Stimulated activated CD4-positive, alpha-beta T cell treated with anti-CD3 and anti-CD28 coated beads, Interleukin-2, amount 100 ng/mL, for 4 hours (primary cell): ENCODE data around the gene ARL15.

Source experiments
- DNase-seq: peaks from one replicate; pipeline ENCODE4 v3.0.0-alpha.2; 2020; ENCODE audit warnings: low read depth

ARL15 gene

DNA sequence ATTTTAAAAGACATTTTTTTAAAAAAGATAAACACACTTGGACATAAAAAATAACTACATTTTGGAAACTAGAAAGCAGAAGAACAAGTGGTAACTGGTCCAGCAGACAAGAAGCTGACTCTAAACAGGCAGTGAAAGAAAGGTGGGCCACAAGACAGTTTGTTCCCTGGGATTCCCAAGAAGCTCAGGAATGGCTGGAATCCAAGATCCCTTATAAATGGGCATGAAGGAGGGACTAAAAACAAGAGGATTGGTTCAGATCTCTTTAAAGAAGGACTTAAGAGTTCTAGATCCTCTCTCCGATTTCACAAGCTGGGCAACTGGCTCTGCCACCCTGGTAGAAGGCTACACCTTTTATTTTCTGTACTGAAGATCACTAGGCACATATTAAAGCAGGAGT lies 102.8 kb downstream of the ARL15 start:
- DNase-seq = no peak

DNA sequence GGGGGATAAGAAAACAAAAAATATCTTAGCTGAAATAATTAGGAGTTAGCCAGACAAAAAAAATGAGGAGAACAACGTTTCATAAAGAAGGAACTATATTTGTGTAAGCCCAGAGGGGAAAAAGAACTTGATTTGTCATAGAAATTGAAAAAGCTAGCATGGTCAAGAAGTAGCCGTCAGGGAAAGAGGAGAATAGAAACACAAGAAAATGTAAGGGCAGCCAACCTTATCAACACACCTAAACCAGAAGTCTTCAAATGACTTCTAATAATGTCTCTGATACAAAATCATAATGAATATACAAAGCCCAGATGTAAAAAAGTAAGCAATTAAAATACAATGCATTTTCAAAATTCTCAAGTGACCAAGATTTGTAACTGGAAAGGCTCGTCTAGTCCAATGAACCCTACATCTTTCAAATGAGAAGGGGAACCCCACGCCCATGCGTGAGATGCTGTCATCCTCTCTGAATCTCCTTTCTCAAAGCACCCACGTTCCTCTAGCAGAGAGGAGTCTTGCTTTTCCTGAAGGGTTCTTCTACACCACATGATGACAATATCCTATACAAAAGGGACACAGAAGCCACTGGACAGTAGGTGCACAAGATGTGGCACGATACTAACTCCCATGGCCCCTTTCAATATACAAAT lies 103.7 kb downstream of the ARL15 start:
- no peak for DNase-seq

DNA sequence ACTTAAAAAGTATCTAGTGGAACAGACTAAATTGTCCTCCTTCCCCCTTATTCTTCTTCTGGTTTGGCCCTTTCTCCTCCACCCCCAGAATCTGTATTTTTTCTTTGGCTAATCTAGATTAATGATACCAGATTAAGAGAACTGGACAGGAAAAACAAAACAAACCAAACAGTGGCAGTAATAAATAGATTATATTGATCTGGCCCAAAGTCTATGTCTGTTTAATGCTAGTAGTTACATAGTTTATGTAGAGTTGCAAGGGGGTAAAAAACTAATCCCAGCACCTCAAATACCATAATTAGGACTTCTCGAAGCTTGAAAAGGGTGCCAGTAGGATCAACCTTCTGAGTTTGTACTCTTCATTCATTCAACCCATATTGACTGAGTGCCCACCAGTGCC lies 104.5 kb downstream of the ARL15 start:
- no peak for DNase-seq

DNA sequence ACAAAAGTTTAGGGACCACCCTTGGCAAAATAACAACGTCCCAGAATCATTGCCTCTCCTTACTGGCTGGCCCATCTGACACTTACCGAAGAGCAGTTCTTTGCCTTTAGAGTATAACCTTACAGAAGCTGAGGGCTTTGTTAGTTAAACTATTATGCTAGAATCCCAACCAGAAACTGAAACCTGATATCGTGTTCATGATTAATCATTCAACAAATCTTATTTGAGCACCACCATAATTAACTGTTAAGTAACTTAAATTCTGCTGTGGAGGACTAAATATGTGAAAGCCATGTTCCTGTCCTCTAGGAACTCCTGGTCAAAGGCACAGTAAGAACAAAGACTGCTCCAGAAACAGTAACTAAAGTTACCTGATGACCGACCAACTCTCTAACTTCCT lies 104.9 kb downstream of the ARL15 start:
- DNase-seq = no peak

DNA sequence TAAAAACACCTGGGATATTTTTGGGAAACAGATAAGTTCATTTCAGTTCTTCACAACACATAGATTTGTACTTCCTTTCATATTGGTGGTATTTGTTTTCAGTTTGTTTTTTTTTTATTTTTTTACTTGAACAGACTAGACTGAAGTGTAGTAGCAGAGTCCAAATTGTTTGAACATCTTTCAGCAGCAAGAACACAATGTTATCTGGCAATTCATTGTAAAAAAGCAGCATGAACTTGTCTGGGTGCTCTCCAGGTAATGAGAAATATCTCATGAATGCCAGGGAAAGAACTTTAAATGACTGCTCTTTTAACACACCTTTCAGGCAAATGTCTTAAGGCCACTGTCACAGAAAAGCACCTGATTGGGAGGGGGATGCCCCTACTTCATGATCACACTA lies 113.4 kb downstream of the ARL15 start:
- DNase-seq = no peak

DNA sequence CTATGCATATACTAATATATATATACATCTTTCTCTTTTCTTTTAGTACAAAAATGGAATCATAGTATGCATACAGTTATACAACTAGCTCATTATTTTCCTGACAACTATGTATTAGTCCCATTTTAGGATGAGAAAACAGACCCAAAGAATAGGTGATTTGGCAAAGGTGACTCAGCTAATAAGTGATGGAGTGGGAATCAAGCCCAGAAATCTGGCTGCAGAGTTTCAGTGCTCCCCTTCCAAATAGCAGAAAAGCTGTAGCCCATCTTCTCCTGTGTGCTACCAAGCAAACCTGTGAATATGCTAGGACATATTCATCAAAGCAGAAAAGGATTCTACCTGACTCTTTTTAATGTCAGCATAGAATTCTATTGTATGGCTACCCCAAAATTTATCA lies 114.7 kb downstream of the ARL15 start:
- no peak for DNase-seq

DNA sequence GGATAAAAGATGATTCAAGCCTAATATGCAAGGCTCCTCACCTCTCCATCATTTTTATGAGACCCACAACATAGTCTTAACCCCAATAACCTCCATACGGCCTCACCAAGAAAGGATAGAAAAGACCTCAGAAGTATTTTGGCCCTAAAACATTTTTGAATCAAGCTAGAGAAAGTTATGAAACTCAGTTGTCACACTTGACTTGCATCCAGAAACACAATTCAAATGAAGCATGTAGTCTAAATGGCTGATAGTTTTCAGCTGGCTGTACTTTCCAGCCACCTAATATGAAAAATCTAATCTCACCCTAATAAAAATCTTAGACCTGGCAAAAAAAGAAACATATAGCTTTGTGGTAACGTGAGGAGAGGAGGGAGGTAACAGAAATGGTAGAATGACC lies 116.1 kb downstream of the ARL15 start:
- DNase-seq = no peak

DNA sequence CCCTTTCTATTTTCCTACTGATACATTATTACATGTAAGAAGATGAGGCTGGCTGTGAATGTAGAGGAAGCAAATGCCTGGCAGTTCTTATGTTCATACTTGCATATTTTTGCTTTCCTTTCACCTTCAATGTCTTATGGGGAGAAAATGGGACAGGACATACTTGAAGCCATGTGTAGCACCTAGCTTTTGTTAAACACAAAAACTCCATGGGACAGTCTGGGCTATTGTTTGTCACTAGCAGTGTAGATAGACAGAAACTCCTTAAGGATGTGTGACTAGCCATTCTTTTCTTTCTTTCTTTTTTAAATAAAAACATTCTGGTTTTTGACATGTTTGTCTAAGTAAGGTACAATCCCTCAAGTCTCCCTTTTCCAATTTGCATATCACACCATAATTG lies 122.7 kb downstream of the ARL15 start:
- DNase-seq = no peak

DNA sequence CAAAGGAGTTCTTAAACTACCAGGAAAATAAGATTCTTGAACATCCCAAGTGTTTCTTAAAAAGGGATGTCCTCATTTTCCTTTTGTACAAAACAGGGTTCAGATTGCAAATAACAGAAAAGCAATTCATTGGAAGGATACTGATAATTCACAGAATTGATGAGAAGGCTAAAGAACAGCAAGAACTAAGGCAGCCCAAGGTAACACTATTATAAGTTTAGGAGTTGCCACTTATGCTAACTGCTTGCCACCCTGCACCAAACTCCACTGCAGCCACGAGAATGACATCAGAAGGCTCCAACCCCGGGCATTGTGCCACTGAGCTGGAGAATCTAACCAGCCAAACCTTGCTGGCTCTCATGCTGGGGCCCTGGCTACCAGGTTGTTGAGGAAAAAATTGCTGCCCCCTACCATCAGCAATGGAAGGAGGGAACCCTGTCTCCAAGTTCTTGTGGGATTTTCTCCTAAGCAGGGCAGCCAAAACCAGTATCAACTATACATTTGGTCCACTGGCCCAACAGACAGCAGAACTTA lies 123.4 kb downstream of the ARL15 start:
- no peak for DNase-seq

DNA sequence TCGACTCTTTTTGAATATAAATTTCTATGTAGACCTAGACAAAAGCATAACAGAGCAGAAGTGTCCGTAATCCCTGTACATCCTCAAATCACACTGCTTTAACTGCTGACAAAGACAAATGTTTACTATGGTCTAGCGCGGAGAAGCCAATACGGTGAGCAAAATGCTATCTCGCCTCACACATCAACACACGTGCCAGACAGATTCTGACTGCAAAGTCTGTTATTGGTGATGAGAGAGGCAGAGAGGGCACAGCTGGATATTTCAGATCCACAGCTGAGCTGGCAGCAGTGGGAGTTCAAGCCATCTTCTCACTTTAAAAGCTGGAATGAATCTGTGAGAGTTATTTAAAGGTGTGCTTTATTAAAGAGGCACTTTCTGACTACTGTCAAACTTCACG lies 124.3 kb downstream of the ARL15 start:
- DNase-seq = no peak

DNA sequence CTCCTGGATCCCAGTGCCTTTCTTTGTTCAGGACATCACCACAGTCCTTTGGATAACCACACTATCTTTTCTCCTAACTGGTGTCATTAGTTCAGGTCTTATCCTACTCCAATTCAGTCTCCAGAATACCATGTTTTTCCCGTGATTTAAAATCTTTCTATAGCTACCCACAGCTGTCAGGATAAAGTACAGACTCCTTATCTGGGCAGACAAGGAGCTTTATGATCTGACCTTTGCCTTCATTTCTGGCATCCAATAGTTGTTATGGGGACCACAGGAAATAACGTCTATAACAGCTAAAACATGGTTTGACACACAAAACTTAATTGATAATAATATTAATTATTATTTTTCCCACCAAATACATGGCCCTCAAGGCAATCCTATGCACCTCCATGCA lies 125.6 kb downstream of the ARL15 start:
- no peak for DNase-seq

DNA sequence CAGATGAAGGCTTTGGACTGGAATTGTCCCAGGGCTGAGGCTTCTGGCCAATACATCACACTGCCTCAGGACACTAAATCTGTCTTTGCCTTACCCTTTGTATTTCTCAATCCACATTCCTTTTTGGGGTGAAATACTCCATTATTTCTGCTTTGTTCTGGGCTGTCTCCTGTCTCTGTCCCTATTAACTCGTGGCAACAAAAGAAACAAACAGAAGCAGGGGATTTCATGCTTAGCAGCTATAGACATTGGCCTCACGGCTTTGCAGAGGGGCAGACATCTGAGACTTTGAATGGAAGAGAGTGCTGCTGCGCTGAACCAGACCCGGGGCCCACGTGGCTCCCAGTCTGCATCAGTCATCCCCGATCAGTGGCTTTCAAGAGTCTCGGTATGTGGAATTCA lies 129.7 kb downstream of the ARL15 start:
- no peak for DNase-seq

DNA sequence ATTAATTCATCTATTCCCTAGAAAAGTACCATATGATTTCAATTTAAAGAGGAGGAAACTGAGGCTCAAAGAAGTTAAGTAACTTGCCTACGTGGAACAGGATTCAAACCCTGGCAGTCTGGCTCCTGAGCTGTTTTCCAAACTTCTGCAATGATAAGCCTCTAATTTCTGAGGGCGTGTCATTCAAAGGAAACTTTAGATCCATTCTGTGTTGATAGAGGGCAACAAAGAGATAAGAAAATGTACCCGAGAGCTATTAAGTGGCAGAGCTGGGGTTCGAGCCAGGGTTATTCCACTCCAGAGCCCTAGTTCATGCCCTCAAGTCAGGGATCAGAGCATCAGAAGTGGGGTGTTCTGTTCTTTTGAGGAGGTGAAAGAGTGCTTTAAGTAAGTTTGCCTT lies 131.4 kb downstream of the ARL15 start:
- DNase-seq = no peak

DNA sequence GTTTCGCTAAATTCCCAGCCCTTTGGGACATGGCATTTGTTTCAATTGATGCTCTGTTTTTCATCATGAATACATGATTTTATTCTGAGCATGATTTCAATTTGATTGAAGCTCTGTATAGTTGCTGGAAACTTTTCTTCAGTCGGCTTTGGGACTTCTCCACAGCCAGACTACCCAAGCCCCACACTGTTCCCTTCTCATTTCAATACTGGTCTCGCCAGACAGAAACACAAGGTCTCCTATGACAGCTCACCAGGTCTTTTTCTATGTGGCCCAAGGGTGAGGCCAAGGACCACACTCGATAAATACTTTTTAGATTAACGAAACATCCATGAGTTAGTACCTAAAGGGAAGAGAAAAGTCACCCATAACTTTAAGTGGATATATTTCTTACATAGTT lies 132.2 kb downstream of the ARL15 start:
- DNase-seq = no peak

DNA sequence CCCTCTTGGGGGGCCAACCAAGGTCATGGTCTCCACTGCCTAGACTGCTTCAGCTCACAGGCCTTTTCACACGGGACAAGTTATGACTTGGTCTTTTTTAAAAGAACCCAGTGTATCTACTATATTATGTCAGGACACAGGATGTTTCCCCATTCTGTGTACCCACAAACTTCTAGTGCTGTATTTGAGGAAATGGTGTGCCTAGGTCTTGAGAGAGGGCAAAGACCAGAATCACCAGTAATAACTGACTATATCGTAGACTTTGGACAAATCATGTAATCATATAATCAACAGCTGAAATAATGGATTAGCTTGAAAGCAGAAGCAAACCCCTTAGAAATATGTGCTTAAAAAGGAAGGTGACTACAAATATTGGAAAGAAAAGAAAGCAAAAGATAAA lies 133.3 kb downstream of the ARL15 start:
- no peak for DNase-seq

DNA sequence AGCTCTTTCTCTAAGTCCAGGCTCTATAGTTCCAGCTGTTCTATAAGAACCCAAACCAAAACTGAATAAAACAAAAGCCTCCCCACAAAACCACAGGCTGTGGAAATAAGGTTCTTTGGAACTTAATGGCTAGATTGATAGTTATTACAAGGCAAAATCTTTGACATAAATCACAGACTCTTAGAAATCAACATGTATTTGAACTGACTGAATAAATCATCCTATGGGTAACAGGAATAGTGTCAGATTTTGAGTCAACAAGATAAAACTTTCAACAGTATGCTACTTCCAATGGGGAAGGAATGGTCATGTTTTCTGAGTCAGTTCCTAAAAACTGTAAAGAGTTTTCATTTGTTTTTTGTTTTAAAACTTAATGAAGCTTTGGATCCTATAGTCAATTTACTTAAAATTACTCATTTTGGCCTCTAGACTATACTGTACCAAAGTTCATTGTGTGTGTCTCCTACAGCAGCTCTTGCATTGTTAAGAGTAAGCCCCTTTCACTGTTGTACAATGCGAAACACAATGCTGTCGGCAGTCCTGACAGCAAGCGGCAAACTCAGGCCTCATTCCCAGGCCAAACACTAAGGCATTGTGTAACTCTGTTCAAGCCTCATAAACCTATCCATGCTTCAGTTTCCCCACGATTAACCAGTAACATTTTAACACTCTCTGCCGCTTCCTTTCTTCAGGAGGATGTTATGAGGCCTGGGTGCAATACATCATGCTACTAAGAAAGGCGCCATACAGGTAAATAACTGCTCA lies 134.1 kb downstream of the ARL15 start:
- no peak for DNase-seq

DNA sequence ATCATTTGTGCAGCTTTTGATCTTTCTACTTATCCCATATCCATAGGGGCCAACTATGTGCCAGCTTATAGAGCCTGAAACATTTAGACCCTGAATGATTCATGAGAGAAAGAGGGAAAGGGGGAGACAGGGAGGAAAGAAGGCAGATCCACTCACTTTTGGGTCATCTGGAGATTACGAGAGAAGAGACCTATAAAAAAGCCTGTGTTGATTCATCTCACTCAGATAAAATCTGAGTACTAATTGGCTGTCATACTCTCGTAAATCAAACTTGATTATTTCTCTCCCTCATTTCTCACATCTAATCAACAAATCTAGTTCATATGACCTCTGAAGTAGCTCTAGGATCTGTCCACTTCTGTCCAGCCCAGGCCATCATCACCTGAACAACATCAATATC lies 137.1 kb downstream of the ARL15 start:
- no peak for DNase-seq

DNA sequence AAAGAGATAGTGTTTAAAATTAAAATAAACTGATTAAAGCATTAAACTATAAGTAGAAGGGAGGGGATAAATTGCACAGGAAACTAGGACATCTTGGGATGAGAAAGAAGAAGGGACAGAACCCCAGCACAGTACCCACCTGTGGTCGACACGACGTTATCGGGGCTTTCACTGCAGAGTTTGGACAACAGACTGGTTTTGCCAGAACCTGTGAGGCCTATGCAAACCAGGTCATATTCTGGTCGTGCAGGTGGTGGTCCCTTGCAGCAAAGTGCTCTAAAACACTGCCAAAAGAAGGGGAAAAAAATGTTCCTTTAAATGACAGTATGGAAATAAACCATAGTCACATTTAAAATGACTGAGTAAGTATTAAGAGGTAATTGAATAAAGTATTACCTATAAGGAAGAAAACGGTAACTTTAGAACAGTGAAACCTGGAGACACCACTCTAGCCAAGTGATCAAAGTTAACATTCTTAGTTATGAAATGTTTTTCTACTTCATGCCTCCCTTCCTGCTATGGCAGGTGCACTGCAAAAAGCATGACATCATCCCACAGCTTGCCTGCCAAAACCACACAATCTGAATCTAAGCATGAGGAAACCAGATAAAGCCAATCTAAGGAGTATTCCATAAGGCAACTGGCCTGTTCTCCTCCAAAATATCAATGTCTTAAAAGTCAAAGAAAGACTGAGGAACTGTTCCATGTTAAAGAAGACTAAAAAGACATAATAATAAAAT lies 138.6 kb downstream of the ARL15 start:
- no peak for DNase-seq

DNA sequence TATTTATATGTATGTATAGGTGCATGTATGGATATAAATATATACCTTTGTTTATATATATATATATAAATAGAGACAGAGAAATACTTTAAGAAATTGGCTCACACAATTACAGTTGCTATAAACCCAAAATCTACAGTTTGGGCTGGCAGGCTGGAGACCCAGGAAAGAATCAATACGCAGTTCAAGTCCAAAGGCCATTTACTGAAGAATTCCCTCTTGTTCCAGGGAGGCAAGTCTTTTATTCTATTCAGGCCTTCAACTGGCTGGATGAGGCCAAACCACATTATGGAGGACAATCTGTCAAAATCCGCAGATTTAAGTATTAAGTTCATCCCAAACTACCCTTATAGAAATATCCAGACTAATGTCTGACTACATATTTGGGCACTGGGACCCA lies 144.7 kb downstream of the ARL15 start:
- no peak for DNase-seq

DNA sequence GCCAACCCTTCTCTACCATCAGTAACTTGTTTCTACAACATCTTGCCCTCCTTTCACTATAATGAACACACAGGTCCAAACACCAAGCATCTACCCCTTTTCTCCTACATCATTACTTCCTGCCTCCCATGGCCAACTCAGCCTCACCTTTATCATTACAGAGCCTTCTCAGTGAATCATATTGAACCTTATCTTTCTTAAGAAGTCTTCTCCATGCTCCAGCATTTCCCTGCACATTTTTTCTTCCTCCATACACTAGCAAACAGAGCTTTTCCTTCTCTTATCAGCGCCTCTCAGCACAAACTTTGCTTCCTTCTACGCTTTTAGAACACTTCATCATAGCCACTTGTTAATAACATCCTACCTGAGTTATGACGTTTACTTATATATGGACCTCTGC lies 148.2 kb downstream of the ARL15 start:
- no peak for DNase-seq

DNA sequence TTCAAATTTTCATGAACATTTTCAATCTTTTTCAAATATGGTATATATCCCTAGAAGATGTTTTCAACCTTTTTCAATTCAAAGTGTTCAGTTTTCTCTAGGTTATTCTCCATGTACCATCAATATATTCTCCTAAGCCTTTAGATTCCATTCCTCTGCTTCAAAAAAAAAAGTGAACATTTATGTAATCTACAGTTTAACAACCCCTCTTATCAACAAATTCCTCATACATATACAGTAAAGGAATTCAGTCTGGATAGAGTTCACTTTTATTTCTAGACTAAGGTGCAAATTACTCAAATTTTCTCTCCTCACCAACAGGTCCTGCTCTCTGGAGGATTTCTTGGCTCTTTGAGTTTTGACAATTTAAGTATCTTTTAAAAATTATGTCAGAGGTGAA lies 150.0 kb downstream of the ARL15 start:
- no peak for DNase-seq

DNA sequence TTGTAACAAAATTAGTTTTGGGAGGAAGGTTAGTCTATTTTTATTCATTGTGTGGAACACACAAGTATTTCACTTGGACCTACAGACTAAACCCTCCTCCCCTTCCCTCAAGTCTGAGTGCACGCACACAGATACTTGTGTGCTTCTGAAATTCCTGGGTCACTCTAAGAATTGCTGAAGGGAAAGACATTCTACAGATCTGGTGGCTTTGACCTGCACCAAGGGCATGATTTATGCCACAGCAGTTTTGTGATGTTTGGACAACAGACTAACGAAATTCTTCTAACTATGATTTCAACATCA lies 150.5 kb downstream of the ARL15 start:
- DNase-seq = no peak

DNA sequence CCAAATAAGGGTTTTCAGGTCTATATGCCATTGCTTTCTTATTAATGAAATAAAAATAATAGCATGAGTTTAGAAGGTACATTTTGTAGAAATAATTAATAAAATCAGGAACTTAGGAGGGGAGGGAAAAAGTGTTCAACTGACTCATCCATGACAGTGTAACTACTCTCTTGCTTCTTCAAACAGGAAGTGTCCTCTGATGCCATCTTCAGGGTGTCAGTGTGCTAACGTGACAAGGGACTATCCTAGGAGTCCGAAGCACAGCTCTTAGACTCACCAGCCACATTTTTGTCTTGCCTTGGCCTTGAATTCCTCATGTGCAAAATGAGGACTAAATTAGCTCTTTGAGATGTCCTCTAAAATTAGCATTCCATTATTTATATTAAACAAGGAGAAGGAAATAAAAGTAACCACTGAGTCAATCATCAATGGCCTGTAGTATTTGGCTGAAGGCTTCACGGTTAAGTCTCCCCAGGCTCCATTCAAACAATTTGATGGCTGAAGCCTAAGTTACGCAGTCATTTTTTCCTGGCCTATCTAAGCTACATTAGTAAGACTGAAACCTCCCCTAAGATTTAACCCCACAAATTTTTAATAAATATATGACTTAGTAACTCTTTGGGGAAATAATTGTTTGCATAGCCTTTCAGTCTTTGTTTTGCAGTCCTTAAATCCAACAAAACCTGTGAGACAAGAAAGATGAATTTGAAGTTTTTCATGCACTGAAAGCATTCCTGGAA lies 151.1 kb downstream of the ARL15 start:
- no peak for DNase-seq
